ENCODE data around the gene ANKK1.

- TF ChIP-seq, protein P1, sequence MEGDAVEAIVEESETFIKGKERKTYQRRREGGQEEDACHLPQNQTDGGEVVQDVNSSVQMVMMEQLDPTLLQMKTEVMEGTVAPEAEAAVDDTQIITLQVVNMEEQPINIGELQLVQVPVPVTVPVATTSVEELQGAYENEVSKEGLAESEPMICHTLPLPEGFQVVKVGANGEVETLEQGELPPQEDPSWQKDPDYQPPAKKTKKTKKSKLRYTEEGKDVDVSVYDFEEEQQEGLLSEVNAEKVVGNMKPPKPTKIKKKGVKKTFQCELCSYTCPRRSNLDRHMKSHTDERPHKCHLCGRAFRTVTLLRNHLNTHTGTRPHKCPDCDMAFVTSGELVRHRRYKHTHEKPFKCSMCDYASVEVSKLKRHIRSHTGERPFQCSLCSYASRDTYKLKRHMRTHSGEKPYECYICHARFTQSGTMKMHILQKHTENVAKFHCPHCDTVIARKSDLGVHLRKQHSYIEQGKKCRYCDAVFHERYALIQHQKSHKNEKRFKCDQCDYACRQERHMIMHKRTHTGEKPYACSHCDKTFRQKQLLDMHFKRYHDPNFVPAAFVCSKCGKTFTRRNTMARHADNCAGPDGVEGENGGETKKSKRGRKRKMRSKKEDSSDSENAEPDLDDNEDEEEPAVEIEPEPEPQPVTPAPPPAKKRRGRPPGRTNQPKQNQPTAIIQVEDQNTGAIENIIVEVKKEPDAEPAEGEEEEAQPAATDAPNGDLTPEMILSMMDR (IDR thresholded peaks at IDR 0.05; ENCODE audit: poor library complexity), result no peak
- no peak for TF ChIP-seq EZH2phosphoT487 (IDR thresholded peaks at IDR 0.05; ENCODE audit: low read depth, severe bottlenecking, unreplicated experiment)
Measured at GRCh38 chr11:113435190-113435968, 47.8 kb downstream of the ANKK1 start.

Data from hepatocyte (in vitro differentiated cells).